HG02678 (cell line): ENCODE results near the gene CROCC2.

Experiments used
- ATAC-seq: cut with Tn5 transposase; IDR thresholded peaks from one replicate; pipeline ENCODE4 v1.9.1; 2021; ENCODE audit warnings: mild to moderate bottlenecking, moderate library complexity; ENCODE audit not compliant: unreplicated experiment

Gene CROCC2

GRCh38 chr2:240932724-240933047 lies 26.6 kb downstream of the CROCC2 start:
- no peak for ATAC-seq

- ATAC-seq, result no peak
Observed at GRCh38 chr2:240933048-240933965, 27.2 kb downstream of the CROCC2 start.

GRCh38 chr2:240933966-240934700 lies 28.0 kb downstream of the CROCC2 start:
- no peak for ATAC-seq

GRCh38 chr2:240934701-240935102 lies 28.6 kb downstream of the CROCC2 start:
- ATAC-seq, result no peak

GRCh38 chr2:240935103-240935876 lies 29.2 kb downstream of the CROCC2 start:
- no peak for ATAC-seq

- ATAC-seq, result no peak
Observed at GRCh38 chr2:240936106-240936505, 30.0 kb downstream of the CROCC2 start.

- ATAC-seq, result no peak
Observed at GRCh38 chr2:240946046-240946445, 39.9 kb downstream of the CROCC2 start.

- ATAC-seq, result no peak
Observed at GRCh38 chr2:240946654-240947053, 40.5 kb downstream of the CROCC2 start.

GRCh38 chr2:240947176-240947575 lies 41.0 kb downstream of the CROCC2 start:
- no peak for ATAC-seq

- ATAC-seq, result no peak
Observed at GRCh38 chr2:240947607-240948006, 41.5 kb downstream of the CROCC2 start.

GRCh38 chr2:240948086-240948485 lies 42.0 kb downstream of the CROCC2 start:
- no peak for ATAC-seq

- ATAC-seq, result no peak
Observed at GRCh38 chr2:240948905-240949790, 43.0 kb downstream of the CROCC2 start.

- no peak for ATAC-seq
Observed at GRCh38 chr2:240949791-240950705, 43.9 kb downstream of the CROCC2 start.

- no peak for ATAC-seq
Observed at GRCh38 chr2:240951045-240951594, 45.0 kb downstream of the CROCC2 start.

- no peak for ATAC-seq
Observed at GRCh38 chr2:240952496-240953246, 46.5 kb downstream of the CROCC2 start.

GRCh38 chr2:240953426-240954410 lies 47.6 kb downstream of the CROCC2 start:
- no peak for ATAC-seq
